ENCODE results near the gene FA2H. TPM values are rescaled to one million over a fixed set of nuclear protein-coding genes. Genes with fewer than 3 reads are reported as not detected.

Gene FA2H
- total and polyA plus RNA-seq, 10 of the 15 experiments (the other 5 are each of a cell fraction or from before 2014, with no cell fraction given) = 0.05 to 0.73 (median 0.51) TPM; not detected in 3

DNA sequence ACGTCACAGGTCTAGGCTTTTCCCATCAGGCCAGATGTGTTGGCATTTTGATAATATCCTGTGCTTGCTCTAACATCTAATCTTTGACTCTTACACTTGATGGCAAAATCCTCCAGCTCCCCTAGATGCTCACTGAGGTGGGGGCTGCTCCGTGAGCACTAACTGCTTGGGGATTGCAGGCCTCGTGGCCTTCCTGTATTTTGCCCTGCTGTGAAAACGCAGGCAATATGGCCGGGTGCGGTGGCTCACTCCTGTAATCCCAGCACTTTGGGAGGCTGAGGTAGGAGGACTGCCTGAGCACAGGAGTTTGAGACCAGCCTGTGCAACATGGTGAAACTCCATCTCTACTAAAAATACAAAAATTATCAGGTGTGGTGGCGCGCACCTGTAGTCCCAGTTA lies 64.2 kb downstream of the FA2H start:
- CTCF ChIA-PET = interaction anchor here (0.6 to 10.6 kb wide), 14 partner anchors 9 to 401 kb away, joined by 3 to 190 read pairs (median 4); partner anchors contain the start of gene MLKL
- Histone ChIP-seq H3K27me3 (replicated peaks in 1 of 2; ENCODE audit: control insufficient read depth in 2 of 2, insufficient read depth in 2 of 2, low read length in 1 of 2) (no peaks in the 10 kb centered on the region), H3K4me3 (no peak overlapping the region), H3K79me2 (ENCODE audit: control insufficient read depth, insufficient read depth, low read length) (no peaks in the 10 kb centered on the region), H3K9me3 (replicated peaks; ENCODE audit: control insufficient read depth, insufficient read depth, low read length) (no peaks in the 10 kb centered on the region), H3K9ac (ENCODE audit: control insufficient read depth, insufficient read depth, low read length) (no peak overlapping the region), H3K36me3 (ENCODE audit: control insufficient read depth in 2 of 2, insufficient read depth in 2 of 2, low read length in 1 of 2) (no peaks in the 10 kb centered on the region), H2AFZ (ENCODE audit: control insufficient read depth, low read depth, low read length) (no peak overlapping the region), H3K27ac (ENCODE audit: control insufficient read depth, insufficient read depth) (no peak overlapping the region), H3K4me2 (ENCODE audit: control insufficient read depth, insufficient read depth) (no peak overlapping the region), H4K20me1 (ENCODE audit: control insufficient read depth, insufficient read depth) (no peaks in the 10 kb centered on the region), H3K4me1 (ENCODE audit: control insufficient read depth, insufficient read depth, low read length) (no peaks in the 10 kb centered on the region)
- DNase-seq (ENCODE audit: low read depth, low spot score) (no peak), ATAC-seq (no peak), FAIRE-seq (no peak)
- TF ChIP-seq, protein P1, sequence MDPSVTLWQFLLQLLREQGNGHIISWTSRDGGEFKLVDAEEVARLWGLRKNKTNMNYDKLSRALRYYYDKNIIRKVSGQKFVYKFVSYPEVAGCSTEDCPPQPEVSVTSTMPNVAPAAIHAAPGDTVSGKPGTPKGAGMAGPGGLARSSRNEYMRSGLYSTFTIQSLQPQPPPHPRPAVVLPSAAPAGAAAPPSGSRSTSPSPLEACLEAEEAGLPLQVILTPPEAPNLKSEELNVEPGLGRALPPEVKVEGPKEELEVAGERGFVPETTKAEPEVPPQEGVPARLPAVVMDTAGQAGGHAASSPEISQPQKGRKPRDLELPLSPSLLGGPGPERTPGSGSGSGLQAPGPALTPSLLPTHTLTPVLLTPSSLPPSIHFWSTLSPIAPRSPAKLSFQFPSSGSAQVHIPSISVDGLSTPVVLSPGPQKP (IDR thresholded peaks at IDR 0.05; ENCODE audit: low read depth, low read length) = no peak
- no peak for TF ChIP-seq POLR2AphosphoS5 (IDR thresholded peaks at IDR 0.05; ENCODE audit: low read length)
- TF ChIP-seq EED (IDR thresholded peaks at IDR 0.05; ENCODE audit: low read depth) = no peak
- TF ChIP-seq, protein P2, sequence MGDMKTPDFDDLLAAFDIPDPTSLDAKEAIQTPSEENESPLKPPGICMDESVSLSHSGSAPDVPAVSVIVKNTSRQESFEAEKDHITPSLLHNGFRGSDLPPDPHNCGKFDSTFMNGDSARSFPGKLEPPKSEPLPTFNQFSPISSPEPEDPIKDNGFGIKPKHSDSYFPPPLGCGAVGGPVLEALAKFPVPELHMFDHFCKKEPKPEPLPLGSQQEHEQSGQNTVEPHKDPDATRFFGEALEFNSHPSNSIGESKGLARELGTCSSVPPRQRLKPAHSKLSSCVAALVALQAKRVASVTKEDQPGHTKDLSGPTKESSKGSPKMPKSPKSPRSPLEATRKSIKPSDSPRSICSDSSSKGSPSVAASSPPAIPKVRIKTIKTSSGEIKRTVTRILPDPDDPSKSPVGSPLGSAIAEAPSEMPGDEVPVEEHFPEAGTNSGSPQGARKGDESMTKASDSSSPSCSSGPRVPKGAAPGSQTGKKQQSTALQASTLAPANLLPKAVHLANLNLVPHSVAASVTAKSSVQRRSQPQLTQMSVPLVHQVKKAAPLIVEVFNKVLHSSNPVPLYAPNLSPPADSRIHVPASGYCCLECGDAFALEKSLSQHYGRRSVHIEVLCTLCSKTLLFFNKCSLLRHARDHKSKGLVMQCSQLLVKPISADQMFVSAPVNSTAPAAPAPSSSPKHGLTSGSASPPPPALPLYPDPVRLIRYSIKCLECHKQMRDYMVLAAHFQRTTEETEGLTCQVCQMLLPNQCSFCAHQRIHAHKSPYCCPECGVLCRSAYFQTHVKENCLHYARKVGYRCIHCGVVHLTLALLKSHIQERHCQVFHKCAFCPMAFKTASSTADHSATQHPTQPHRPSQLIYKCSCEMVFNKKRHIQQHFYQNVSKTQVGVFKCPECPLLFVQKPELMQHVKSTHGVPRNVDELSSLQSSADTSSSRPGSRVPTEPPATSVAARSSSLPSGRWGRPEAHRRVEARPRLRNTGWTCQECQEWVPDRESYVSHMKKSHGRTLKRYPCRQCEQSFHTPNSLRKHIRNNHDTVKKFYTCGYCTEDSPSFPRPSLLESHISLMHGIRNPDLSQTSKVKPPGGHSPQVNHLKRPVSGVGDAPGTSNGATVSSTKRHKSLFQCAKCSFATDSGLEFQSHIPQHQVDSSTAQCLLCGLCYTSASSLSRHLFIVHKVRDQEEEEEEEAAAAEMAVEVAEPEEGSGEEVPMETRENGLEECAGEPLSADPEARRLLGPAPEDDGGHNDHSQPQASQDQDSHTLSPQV (IDR thresholded peaks at IDR 0.05) = no peak
- no peak for TF ChIP-seq JUNB (IDR thresholded peaks at IDR 0.05)
- TF ChIP-seq ZNF274 (IDR thresholded peaks at IDR 0.05; ENCODE audit: insufficient read depth, insufficient read length) = no peak
- no peak for TF ChIP-seq FOS (IDR thresholded peaks at IDR 0.05; ENCODE audit: borderline replicate concordance, extremely low read depth, insufficient read length)
- intact Hi-C loops (cut with micrococcal nuclease; ENCODE audit: unreplicated experiment) = no loop called here
- RAD21 ChIA-PET (ENCODE audit: unreplicated experiment) = interaction anchor here (0.9 to 5.5 kb wide), 6 partner anchors 9 to 365 kb away, joined by 3 to 62 read pairs (median 4); partner anchors contain the start of gene MLKL
- in situ Hi-C loops (cut with MboI) = no loop called here
- SMC1A ChIA-PET (ENCODE audit: uncharacterized antibody, unreplicated experiment) = interaction anchor here (0.9 to 4.4 kb wide), 6 partner anchors 11 to 401 kb away, joined by 3 to 59 read pairs (median 4); no protein-coding TSS in a partner anchor
- no TSS peak for BruUV-seq (replicated peaks)
- POLR2A ChIA-PET = no interaction called here
- WGBS (ENCODE audit: insufficient coverage, insufficient replicate concordance, low lambda C conversion rate, missing lambda C conversion rate) = 83% methylated on average over 8 of the region's 8 CpGs
